ENCODE measurements around the gene APLP1.

DNA sequence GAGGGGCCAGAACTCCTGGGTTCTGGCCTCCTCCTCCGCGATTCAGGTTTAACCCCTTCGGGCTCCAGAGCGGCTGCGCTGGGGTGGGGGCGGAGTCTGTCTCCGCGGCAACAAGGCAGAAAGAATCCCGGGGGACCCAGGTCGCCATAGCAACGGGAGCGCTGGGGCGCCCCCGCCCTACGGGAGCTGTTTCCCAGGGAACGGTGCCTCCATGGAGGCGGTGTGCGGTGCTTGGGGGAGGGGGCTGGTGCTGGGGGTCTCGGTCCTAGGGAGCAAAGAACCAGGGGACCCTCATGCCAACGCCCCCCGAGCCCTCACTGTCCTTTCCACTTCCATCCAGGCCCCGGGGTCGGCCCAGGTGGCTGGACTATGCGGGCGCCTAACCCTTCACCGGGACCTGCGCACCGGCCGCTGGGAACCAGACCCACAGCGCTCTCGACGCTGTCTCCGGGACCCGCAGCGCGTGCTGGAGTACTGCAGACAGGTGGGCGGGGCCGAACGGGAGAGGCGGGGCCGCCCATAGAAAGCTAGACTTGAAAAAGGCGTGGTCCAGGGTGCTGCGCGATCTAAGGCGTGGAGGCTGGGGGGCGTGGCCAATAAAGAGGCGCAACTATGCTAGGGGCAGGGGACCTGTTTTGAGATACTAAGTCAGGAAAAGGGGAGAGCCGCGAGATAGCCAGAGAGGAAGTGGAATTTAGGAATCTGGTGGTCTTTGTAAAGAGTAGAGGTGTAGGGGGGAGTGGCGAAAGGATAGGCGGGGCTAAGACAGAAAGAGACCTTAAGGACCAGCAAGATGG is 1.2 kb downstream of the APLP1 start:
- TF ChIP-seq, protein P1, sequence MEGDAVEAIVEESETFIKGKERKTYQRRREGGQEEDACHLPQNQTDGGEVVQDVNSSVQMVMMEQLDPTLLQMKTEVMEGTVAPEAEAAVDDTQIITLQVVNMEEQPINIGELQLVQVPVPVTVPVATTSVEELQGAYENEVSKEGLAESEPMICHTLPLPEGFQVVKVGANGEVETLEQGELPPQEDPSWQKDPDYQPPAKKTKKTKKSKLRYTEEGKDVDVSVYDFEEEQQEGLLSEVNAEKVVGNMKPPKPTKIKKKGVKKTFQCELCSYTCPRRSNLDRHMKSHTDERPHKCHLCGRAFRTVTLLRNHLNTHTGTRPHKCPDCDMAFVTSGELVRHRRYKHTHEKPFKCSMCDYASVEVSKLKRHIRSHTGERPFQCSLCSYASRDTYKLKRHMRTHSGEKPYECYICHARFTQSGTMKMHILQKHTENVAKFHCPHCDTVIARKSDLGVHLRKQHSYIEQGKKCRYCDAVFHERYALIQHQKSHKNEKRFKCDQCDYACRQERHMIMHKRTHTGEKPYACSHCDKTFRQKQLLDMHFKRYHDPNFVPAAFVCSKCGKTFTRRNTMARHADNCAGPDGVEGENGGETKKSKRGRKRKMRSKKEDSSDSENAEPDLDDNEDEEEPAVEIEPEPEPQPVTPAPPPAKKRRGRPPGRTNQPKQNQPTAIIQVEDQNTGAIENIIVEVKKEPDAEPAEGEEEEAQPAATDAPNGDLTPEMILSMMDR (IDR thresholded peaks at IDR 0.05; ENCODE audit: low read depth, low read length): no peak
- TF ChIP-seq MAX (IDR thresholded peaks at IDR 0.05; ENCODE audit: low read depth, low read length) (no peak), POLR2A (IDR thresholded peaks at IDR 0.05; ENCODE audit: extremely low read depth, insufficient read length) (no peak), MYC (IDR thresholded peaks at IDR 0.05; ENCODE audit: low read depth, low read length) (no peak)
